ENCODE measurements around the gene MCF2L2. TPM values are rescaled to one million over a fixed set of nuclear protein-coding genes. Genes with fewer than 3 reads are reported as not detected.
"Not testable (repeated sequence)": the region's sequence is repeated elsewhere in the genome, so short reads cannot be mapped to it uniquely, and the experiment has no call there.

The MCF2L2 gene
- polyA plus RNA-seq, 1 experiment, result not detected

GRCh38 chr3:183472155-183472554 lies 43.7 kb upstream of the MCF2L2 start:
- H3K27ac ChIP-seq (ENCODE audit: low read depth, low read length), result no peak overlapping the region
- no peaks in the 10 kb centered on the region for H3K9me3 ChIP-seq (ENCODE audit: control insufficient read depth, insufficient read depth, low read length)
- H3K27me3 ChIP-seq (ENCODE audit: control insufficient read depth, insufficient read depth, low read length), result peaks cover 19% of the 10 kb centered on the region
- no peak overlapping the region for H3K4me3 ChIP-seq (ENCODE audit: low read depth, low read length)
- CTCF ChIA-PET, result interaction anchor here (1.0 kb wide), 1 partner anchor 295 kb away, joined by 4 read pairs; no protein-coding TSS in a partner anchor
- POLR2A ChIA-PET, result no interaction called here
- DNase-seq (ENCODE audit: low read depth, low spot score), result no peak
- no peak for TF ChIP-seq CTCF (IDR thresholded peaks at IDR 0.05; ENCODE audit: low read depth, low read length)

GRCh38 chr3:183468424-183468823 lies 40.0 kb upstream of the MCF2L2 start:
- no peak for DNase-seq (ENCODE audit: low read depth, low spot score)
- CTCF ChIA-PET, result interaction anchor here (0.6 to 3.7 kb wide), 15 partner anchors 11 to 429 kb away, joined by 3 to 14 read pairs (median 5); partner anchors contain the start of genes KLHL24 and PARL
- TF ChIP-seq CTCF (IDR thresholded peaks at IDR 0.05; ENCODE audit: low read depth, low read length), result no peak
- Histone ChIP-seq H3K9me3 (ENCODE audit: control insufficient read depth, insufficient read depth, low read length) (no peaks in the 10 kb centered on the region), H3K4me3 (ENCODE audit: low read depth, low read length) (no peak overlapping the region), H3K27ac (ENCODE audit: low read depth, low read length) (no peak overlapping the region), H3K27me3 (ENCODE audit: control insufficient read depth, insufficient read depth, low read length) (peaks cover 21% of the 10 kb centered on the region)
- POLR2A ChIA-PET, result interaction anchor here (0.7 kb wide), 1 partner anchor 145 kb away, joined by 3 read pairs; no protein-coding TSS in a partner anchor

- CTCF ChIA-PET, result no interaction called here
- Histone ChIP-seq H3K9me3 (ENCODE audit: control insufficient read depth, insufficient read depth, low read length) (no peaks in the 10 kb centered on the region), H3K27ac (ENCODE audit: low read depth, low read length) (no peak overlapping the region), H3K27me3 (ENCODE audit: control insufficient read depth, insufficient read depth, low read length) (peaks cover 23% of the 10 kb centered on the region), H3K4me3 (ENCODE audit: low read depth, low read length) (no peak overlapping the region)
- POLR2A ChIA-PET, result no interaction called here
- no peak for DNase-seq (ENCODE audit: low read depth, low spot score)
- TF ChIP-seq CTCF (IDR thresholded peaks at IDR 0.05; ENCODE audit: low read depth, low read length), result no peak
Observed at GRCh38 chr3:183466575-183466974, 38.2 kb upstream of the MCF2L2 start.

GRCh38 chr3:183465710-183466109 lies 37.3 kb upstream of the MCF2L2 start:
- CTCF ChIA-PET, result not testable (repeated sequence)

GRCh38 chr3:183464480-183464879 lies 36.1 kb upstream of the MCF2L2 start:
- no peak for DNase-seq (ENCODE audit: low read depth, low spot score)
- Histone ChIP-seq H3K4me3 (ENCODE audit: low read depth, low read length) (no peak overlapping the region), H3K27ac (ENCODE audit: low read depth, low read length) (no peak overlapping the region), H3K27me3 (ENCODE audit: control insufficient read depth, insufficient read depth, low read length) (peaks cover 23% of the 10 kb centered on the region), H3K9me3 (ENCODE audit: control insufficient read depth, insufficient read depth, low read length) (no peaks in the 10 kb centered on the region)
- ChIA-PET POLR2A (no interaction called here), CTCF (no interaction called here)
- no peak for TF ChIP-seq CTCF (IDR thresholded peaks at IDR 0.05; ENCODE audit: low read depth, low read length)

More at GRCh38 chr3:183465710-183466109, 37.3 kb upstream of the MCF2L2 start:
- DNase-seq (ENCODE audit: low read depth, low spot score); POLR2A ChIA-PET; H3K9me3 ChIP-seq (ENCODE audit: control insufficient read depth, insufficient read depth, low read length); H3K27ac ChIP-seq (ENCODE audit: low read depth, low read length); H3K4me3 ChIP-seq (ENCODE audit: low read depth, low read length): not testable (repeated sequence)
- H3K27me3 ChIP-seq (ENCODE audit: control insufficient read depth, insufficient read depth, low read length), result peaks cover 23% of the 10 kb centered on the region

All from AG04450 (cell line).